Right lobe of liver (tissue), 6 donors: ENCODE data around the gene NAV2. TPM values are rescaled to one million over a fixed set of nuclear protein-coding genes. Genes with fewer than 3 reads are reported as not detected.
"Not testable (repeated sequence)": the region's sequence is repeated elsewhere in the genome, so short reads cannot be mapped to it uniquely, and the experiment has no call there.

Experiments used
- ATAC-seq, 4 donors: fragments of 200-7000 bp; cut with Tn5 transposase; one replicate each; pipeline ENCODE4 v1.9.1; 2020; ENCODE audit warnings: mild to moderate bottlenecking in 4 of 4, moderate library complexity in 4 of 4
- DNase-seq, 3 donors: peaks; one replicate each; pipeline ENCODE4 v3.0.0-alpha.2; 2020
- H3K27ac ChIP-seq, 3 donors: fragments of 200-600 bp; one replicate each; pipeline ENCODE4 v1.8.0; 2022
- H3K27me3 ChIP-seq, 2 donors: fragments of 200-600 bp; one replicate each; pipeline ENCODE4 v1.8.0; 2022
- H3K36me3 ChIP-seq, 4 donors: fragments of 200-600 bp; sonication (generic) in 1 of 4; one replicate each; pipeline versions ENCODE4 v1.5.1 to v1.8.0; 2017 to 2022; ENCODE audit warnings: control low read depth in 1 of 4
- H3K4me1 ChIP-seq, 4 donors: fragments of 200-600 bp; sonication (generic) in 1 of 4; one replicate each; pipeline versions ENCODE4 v1.5.1 to v1.8.0; 2017 to 2022; ENCODE audit warnings: control low read depth in 1 of 4
- H3K4me3 ChIP-seq, 3 donors: fragments of 200-600 bp; one replicate each; pipeline ENCODE4 v1.8.0; 2022
- H3K9me3 ChIP-seq, 4 donors: fragments of 200-600 bp; sonication (generic) in 1 of 4; one replicate each; pipeline versions ENCODE4 v1.5.1 to v1.8.0; 2017 to 2022; ENCODE audit warnings: control low read depth in 1 of 4
- POLR2A ChIP-seq: fragments of 450-650 bp; IDR thresholded peaks from one replicate; pipeline ENCODE4 v1.6.1; 2017; ENCODE audit warnings: antibody characterized with exemption, mild to moderate bottlenecking
- WGBS: methylation state at CpG from one replicate; pipeline ENCODE4 v1.1.6; 2018; ENCODE audit warnings: low coverage, low lambda C conversion rate; ENCODE audit not compliant: insufficient coverage; ENCODE audit errors: missing lambda C conversion rate; 5-methylcytosine and 5-hydroxymethylcytosine counted together
- intact Hi-C, 2 donors: fragments of 100-400 bp; cut with DNase I; formaldehyde crosslinking; loops; one replicate each; pipeline versions ENCODE4 v1.11.2 to v1.14.1; 2022
- total RNA-seq, 6 experiments: library from RNA; depleted of rRNA in 2 of 6; stranded (reverse); fragments of >200 nt in 2 of 6; fragmentation: NEBNext Ultra II Directional in 3 of 6; extraction: Animal tissue kit (Norgen Biotek cat#: 25700) in 3 of 6; gene quantifications; one replicate each; pipeline versions ENCODE4 v1.1.0 to v1.2.4, GENCODE V29; 2016 to 2023
- TF ChIP-seq, protein P1 (sequence below), 4 donors: fragments of 200-600 bp in 3 of 4; fragments of 450-650 bp in 1 of 4; IDR thresholded peaks; one replicate each; pipeline versions ENCODE4 v1.5.1 to v1.8.0; 2016 to 2022; ENCODE audit warnings: antibody characterized with exemption in 4 of 4, mild to moderate bottlenecking in 2 of 4
- donor health status: DM: no; HTN: yes; CAD: no.
- donor health status: DM: no; HTN: no; CAD: no.
- donor health status: DM: no; HTN: no; CAD: no.
- donor health status: DM: no; HTN: yes; CAD: no.
- donor health status: DM: no; HTN: yes; CAD: no.

NAV2 gene
- total RNA-seq, 6 experiments from 2014 or later, result 15.5 to 69.2 (median 37.1) TPM

GRCh38 chr11:20122131-20122530, 409.5 kb downstream of the NAV2 start:
- H3K27ac ChIP-seq, result no peak overlapping the region
- H3K9me3 ChIP-seq, result no peaks in the 10 kb centered on the region
- TF ChIP-seq POLR2A, result no peak
- TF ChIP-seq, protein P1, sequence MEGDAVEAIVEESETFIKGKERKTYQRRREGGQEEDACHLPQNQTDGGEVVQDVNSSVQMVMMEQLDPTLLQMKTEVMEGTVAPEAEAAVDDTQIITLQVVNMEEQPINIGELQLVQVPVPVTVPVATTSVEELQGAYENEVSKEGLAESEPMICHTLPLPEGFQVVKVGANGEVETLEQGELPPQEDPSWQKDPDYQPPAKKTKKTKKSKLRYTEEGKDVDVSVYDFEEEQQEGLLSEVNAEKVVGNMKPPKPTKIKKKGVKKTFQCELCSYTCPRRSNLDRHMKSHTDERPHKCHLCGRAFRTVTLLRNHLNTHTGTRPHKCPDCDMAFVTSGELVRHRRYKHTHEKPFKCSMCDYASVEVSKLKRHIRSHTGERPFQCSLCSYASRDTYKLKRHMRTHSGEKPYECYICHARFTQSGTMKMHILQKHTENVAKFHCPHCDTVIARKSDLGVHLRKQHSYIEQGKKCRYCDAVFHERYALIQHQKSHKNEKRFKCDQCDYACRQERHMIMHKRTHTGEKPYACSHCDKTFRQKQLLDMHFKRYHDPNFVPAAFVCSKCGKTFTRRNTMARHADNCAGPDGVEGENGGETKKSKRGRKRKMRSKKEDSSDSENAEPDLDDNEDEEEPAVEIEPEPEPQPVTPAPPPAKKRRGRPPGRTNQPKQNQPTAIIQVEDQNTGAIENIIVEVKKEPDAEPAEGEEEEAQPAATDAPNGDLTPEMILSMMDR (IDR thresholded peaks at IDR 0.05), result no peak
- DNase-seq (no peak), ATAC-seq (no peak)
- no peaks in the 10 kb centered on the region for H3K27me3 ChIP-seq
- WGBS, result 73% methylated on average over 3 of the region's 3 CpGs
- H3K36me3 ChIP-seq, result peaks cover 0 to 27% (median 13%) of the 10 kb centered on the region in 4 donors
- intact Hi-C loops, result loop anchor here in 1 of 2 donors (10.0 kb wide), 1 partner anchor 233 kb away; no protein-coding TSS in a partner anchor
- H3K4me3 ChIP-seq, result no peak overlapping the region
- H3K4me1 ChIP-seq, result no peaks in the 10 kb centered on the region

DNA sequence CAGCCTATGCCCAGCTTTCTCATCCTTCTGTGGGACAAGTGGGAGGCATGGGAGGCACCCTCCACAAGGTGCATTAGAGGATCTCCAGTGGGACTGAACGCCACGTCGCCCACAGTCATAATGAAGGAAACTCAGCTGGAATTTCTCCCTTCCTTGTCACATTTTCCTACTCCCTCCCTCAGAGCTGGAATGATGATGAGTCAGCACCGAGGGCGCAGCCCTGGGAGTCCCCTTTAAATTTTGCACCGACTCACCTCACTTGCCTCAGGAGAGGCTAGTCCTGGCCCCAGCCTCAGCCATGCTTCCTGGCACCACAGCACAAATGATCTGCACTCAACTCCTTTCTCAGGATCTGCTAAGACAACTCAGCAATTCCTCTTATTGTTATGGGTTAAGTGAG, 413.3 kb downstream of the NAV2 start:
- no peaks in the 10 kb centered on the region for H3K9me3 ChIP-seq
- H3K27ac ChIP-seq, result no peak overlapping the region
- DNase-seq (no peak), ATAC-seq (no peak)
- H3K36me3 ChIP-seq, result no peaks in the 10 kb centered on the region
- intact Hi-C loops, result loop anchor here in 1 of 2 donors (10.0 kb wide), 1 partner anchor 229 kb away; no protein-coding TSS in a partner anchor
- no peak for TF ChIP-seq POLR2A
- TF ChIP-seq, protein P1 (IDR thresholded peaks at IDR 0.05), result no peak
- WGBS, result 71% methylated on average over 1 of the region's 6 CpGs
- no peaks in the 10 kb centered on the region for H3K27me3 ChIP-seq
- H3K4me3 ChIP-seq, result no peak overlapping the region
- H3K4me1 ChIP-seq, result no peaks in the 10 kb centered on the region

- intact Hi-C loops, result loop anchor here in 1 of 2 donors (10.0 kb wide), 1 partner anchor 228 kb away; no protein-coding TSS in a partner anchor
Observed at GRCh38 chr11:20126724-20127123, 414.1 kb downstream of the NAV2 start.

DNA sequence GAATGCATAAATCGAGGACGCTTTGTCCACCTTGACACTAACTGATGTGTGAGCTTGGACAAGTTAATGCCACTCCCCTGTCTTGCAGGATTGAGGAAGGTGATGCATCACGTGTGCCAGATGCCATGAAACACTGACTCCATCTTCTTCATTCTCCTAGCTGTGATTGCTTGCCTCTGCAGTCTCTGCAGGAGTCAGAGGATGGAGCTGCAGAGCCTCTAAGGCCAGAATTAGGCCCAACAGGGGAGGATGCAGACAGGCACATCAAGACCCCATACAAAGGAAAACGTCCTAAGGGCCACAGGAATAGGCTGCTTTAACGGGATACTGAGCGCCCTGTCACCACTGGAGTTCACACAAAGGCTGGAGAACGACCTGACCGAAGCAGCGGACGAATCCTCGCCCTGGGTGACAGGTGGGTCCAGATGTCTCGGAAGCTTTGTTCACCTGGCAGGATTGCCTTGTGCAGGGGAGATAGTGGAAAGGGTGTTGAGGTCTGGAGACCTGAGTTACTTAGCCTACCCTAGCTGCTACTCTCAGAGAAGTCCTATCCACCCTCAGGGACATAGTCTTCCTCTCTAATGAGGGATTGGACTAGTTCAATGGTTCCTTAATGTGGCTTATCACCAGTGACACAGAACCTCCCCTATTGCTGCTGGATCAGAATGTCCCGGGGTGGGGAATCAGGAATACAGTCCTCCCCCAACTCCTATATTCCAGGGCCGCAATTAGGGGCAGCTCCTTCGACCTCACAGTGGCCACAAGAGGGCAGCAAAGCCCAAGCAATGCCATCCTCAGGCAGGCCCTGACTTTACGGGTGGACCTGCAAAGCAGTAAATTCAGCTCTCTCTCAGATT, 415.3 kb downstream of the NAV2 start:
- ATAC-seq, result peak; percentile 85 to 90 (median 88)
- no peak overlapping the region for H3K4me3 ChIP-seq
- H3K36me3 ChIP-seq, result no peaks in the 10 kb centered on the region
- no peaks in the 10 kb centered on the region for H3K27me3 ChIP-seq
- no peaks in the 10 kb centered on the region for H3K9me3 ChIP-seq
- no peak overlapping the region for H3K27ac ChIP-seq
- WGBS, result 35% methylated on average over 6 of the region's 16 CpGs
- H3K4me1 ChIP-seq, result peaks cover 0 to 5% (median 0%) of the 10 kb centered on the region in 4 donors
- no peak for TF ChIP-seq POLR2A
- TF ChIP-seq, protein P1 (IDR thresholded peaks at IDR 0.05), result peak; percentile 76 to 87 (median 80)
- peak; percentile 73 to 77 (median 76) for DNase-seq
- intact Hi-C loops, result loop anchor here in 1 of 2 donors (10.0 kb wide), 1 partner anchor 227 kb away; no protein-coding TSS in a partner anchor

More at GRCh38 chr11:20126724-20127123, 414.1 kb downstream of the NAV2 start:
- H3K36me3 ChIP-seq, result no peaks in the 10 kb centered on the region
- no peak overlapping the region for H3K4me3 ChIP-seq
- ATAC-seq, result no peak
- TF ChIP-seq, protein P1 (IDR thresholded peaks at IDR 0.05), result no peak
- TF ChIP-seq POLR2A, result no peak
- DNase-seq, result no peak
- H3K9me3 ChIP-seq, result no peaks in the 10 kb centered on the region
- H3K4me1 ChIP-seq, result peaks cover 0 to 1% (median 0%) of the 10 kb centered on the region in 4 donors
- no peak overlapping the region for H3K27ac ChIP-seq
- no peaks in the 10 kb centered on the region for H3K27me3 ChIP-seq
- 76% methylated on average over 8 of the region's 8 CpGs for WGBS

GRCh38 chr11:20128528-20128825, 415.8 kb downstream of the NAV2 start:
- not testable (repeated sequence) for H3K36me3 ChIP-seq, H3K4me3 ChIP-seq, H3K9me3 ChIP-seq, ATAC-seq, DNase-seq, H3K27ac ChIP-seq, H3K4me1 ChIP-seq, H3K27me3 ChIP-seq
- intact Hi-C loops, result loop anchor here in 1 of 2 donors (10.0 kb wide), 1 partner anchor 226 kb away; no protein-coding TSS in a partner anchor
- 72% methylated on average over 3 of the region's 7 CpGs for WGBS
